HTR-8/SVneo (cell line): ENCODE data around the gene SLC6A20.
"Not testable (repeated sequence)": the region's sequence is repeated elsewhere in the genome, so short reads cannot be mapped to it uniquely, and the experiment has no call there.

Source experiments
- DNase-seq: peaks from one replicate; pipeline ENCODE4 v3.0.0; 2011; ENCODE audit warnings: low spot score, mixed read lengths; ENCODE audit not compliant: insufficient read length
- FAIRE-seq: peaks from 2 replicates; lab custom pipeline; 2011; peaks lifted over from hg19 to GRCh38; lab: Jason Lieb, UNC

The SLC6A20 gene

DNA sequence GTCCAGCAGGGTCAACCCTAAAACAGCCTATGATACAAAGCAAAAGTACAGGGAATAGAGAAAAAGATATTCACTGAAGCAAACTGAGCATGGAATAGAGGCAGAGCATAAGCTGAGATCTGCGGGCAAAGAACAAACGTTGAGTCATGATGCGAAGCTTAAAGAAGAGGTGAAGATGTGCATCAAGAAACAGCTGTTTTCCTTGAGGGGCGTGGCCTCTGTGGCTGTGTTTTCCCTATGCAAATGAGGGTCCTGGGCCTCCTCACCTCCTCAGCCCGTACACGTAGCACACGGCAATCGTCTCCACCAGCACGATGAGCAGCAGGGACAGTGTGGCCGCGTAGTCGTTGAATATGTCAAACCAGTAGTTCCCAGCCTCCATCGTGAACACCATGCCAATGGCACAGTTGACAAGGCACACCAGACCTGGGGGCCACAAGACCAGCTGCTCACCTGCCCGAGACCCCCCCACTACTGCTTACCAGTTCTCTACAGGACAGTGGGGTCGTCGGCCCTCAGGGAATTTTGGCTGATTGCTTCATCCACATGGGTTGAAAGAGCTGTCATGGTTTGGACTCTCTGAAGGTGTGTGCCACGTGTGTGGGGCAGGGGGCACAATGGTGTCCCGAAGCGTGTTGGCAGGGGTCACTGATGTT, 33.6 kb downstream of the SLC6A20 start:
- peak; percentile 51 for FAIRE-seq
- no peak for DNase-seq

DNA sequence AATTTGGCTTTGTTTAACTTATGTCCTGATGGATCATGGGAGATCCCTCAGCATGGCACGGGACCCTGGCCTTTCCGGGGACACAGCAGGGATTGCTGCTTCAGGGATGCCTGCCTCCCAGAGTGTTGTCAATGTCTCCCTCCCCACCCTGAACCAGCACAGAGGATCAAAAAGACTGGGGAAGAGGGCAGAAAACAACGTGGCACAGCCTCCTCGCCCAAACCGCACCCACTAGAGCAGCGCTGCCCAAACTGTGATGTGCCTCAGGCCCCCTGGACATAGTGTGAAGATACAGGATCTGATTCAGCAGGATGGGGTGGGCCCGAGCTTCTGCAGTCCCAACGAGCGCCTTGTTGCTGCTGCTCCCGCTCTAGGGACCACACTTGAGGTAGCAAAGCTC, 34.5 kb downstream of the SLC6A20 start:
- FAIRE-seq (no peak), DNase-seq (no peak)

- FAIRE-seq (peak; percentile 31), DNase-seq (peak; percentile 83)
These were observed 35.2 kb downstream of the SLC6A20 start for GRCh38 chr3:45760878-45761711.

GRCh38 chr3:45759851-45760250, 36.5 kb downstream of the SLC6A20 start:
- no peak for FAIRE-seq

GRCh38 chr3:45758871-45759270, 37.5 kb downstream of the SLC6A20 start:
- DNase-seq: no peak
- FAIRE-seq: no peak

More at GRCh38 chr3:45759851-45760250, 36.5 kb downstream of the SLC6A20 start:
- no peak for DNase-seq

DNA sequence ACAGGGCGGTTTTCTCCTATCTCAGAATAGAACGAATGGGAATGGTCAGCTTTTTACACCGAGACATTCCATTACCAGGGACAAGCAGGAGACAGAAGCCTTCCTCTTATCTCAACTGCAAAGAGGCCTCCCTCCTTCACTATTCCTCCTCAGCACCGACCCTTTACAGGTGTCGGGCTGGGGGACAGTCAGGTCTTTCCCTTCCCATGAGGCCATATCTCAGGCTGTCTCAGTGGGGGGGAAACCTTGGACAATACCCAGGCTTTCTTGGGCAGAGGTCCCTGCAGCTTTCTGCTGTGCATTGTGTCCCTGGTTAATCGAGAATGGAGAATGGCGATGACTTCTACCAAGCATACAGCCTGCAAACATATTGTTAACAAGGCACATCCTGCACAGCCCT, 39.2 kb downstream of the SLC6A20 start:
- DNase-seq, FAIRE-seq: not testable (repeated sequence)

DNA sequence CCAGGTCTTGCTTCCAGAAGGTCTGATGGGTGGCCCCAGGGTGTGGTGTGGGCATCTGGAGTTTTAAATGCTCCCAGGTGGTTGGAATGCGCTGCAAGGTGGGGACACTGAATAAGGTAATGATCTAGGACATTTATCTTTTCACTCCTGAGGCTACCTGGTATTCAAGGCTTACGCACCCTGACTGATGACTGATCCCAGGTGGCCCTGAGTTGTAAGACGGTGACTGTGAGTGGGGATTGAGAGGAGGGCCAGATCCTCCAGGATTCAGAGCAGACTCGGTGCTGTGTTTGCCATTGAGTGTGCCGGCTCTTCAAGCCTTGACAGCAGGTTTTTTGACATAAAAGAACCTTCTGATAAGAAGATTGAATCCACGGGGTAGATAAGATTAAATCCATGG, 40.3 kb downstream of the SLC6A20 start:
- DNase-seq (no peak), FAIRE-seq (no peak)

DNA sequence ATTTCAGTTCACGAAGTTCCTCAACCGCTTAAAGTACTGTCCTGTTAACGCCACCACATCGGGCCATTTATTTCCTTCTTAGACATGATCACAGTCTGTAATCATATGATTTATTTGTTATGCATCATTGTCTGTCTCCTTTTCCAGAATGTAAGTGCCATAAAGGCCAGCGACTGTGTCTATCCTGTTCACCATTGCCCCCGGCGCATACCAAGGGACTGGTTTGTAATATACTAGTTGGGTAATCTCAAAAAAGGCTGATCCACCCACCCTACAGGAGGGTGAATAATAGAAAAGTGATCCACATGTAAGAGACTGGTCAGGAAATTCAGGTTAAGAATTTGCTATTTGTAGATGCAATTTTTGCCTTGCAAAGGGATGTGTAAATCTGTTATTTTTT, 41.9 kb downstream of the SLC6A20 start:
- DNase-seq (no peak), FAIRE-seq (no peak)

DNA sequence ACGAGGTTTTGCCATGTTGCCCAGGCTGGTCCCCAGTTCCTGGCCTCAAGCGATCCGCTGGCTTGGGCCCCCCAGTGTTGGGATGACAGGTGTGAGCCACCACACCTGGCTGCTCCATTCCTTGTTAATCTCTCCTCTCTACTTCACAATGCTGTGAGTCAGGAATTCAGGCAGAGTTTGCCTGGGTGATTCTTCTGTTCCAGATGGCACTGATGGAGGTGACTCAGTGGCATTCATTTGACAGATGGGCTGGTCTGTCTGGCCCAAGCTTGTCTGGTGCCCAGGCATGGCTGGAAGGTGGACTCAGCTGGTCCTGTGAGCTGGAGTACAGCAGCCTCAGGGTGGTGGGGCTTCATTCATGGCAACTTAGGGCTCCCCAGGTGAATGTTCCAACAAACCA, 43.2 kb downstream of the SLC6A20 start:
- no peak for DNase-seq

DNA sequence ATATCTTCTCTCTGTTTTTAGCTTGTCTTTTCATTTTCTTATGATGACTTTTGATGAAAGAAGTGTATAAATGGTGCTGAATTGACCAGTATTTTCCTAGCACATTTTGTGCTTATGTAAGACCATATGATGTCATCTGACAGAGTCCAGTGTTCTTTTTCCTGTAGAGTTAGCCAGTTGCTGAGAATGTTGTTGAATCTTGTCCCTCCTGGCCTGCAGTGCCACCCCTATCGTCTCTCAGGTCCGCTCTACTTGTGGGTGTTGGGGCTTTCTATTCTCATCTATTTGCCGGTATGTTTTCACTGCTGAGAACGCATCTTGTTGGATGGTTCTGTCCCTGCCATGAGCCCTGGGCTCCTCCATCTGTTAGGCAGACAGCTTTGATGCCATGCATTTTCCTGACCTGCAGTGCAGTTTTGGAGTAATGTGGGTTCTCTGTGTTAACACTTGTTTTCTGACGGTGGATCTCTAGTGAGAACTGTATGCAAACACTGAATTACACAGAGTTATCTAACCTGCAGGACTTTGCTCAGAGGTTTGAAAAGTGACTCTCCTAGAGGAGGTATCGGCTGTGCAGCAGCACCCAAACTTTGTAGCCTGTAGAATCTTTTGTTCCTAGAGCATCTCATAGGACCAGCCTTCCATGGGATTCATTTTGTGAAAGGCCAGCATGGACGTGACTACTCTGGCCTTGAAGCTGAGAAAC, 44.6 kb downstream of the SLC6A20 start:
- FAIRE-seq (no peak), DNase-seq (no peak)

More for the DNA sequence above, 43.2 kb downstream of the SLC6A20 start:
- FAIRE-seq: no peak

- FAIRE-seq (no peak), DNase-seq (no peak)
These were observed 46.5 kb downstream of the SLC6A20 start for GRCh38 chr3:45749880-45750279.

- DNase-seq, FAIRE-seq: not testable (repeated sequence)
These were observed 47.2 kb downstream of the SLC6A20 start for GRCh38 chr3:45749036-45749600.

DNA sequence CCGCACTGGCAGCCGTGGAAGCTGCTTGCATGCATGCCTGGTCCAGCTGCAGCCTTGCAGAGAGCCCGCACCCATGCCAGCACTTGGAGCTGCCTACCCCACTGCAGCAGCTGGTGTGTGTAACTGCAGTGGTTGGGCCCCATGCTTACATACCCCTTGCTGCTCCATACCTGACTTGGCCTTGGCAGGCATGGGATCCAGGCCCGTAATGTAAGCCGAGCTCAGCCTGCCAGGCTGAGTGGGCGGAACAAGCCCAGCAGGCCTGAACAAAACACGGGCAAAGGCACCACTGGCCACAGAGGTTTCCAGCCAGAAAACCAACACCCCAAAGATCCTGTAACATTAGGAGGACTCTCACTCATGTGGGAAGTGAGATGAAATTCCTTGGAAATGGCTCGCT, 48.3 kb downstream of the SLC6A20 start:
- DNase-seq (no peak), FAIRE-seq (no peak)

DNA sequence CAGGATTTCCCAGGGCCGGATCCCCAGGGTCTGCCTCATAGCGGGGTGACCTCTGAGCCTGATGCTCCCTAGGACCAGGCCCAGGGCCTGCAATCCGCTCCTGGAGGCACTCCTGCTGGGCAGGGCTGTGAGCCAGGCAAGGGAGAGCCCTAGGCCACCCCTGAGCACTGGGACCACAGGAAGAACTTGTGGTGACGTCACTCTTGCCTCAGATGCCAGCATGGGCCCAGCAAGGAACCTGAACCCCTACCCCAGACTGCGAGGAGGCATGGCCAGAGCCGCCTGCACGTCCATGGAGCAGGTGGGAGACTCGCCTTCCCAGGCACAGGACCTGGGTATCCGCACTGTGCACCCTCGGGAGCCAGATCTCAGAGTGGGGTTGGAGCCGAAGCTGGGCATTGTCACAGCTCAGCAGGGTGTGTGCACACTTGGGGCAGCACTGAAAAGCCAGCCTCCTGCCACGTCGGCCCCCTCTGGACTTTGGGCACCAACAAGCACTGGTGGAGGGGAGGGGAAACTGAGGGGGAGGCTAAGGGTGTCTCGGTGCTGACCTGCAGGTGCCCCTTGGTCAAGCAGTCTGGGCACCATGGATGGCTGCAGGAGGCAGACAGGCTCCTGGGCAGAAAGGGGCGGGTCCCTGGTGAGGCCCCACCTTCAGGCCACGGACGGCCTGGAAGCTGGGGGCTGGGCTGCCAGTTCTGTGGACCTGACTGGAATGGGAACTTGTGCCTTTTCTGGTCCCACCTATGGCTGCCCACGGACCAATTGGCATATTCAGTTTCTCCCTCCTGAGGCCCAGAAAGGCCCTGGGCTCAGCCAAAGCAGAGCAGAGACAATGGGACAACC, 49.3 kb downstream of the SLC6A20 start:
- no peak for FAIRE-seq
- no peak for DNase-seq

GRCh38 chr3:45746165-45746776, 50.1 kb downstream of the SLC6A20 start:
- FAIRE-seq: no peak
- DNase-seq: no peak

DNA sequence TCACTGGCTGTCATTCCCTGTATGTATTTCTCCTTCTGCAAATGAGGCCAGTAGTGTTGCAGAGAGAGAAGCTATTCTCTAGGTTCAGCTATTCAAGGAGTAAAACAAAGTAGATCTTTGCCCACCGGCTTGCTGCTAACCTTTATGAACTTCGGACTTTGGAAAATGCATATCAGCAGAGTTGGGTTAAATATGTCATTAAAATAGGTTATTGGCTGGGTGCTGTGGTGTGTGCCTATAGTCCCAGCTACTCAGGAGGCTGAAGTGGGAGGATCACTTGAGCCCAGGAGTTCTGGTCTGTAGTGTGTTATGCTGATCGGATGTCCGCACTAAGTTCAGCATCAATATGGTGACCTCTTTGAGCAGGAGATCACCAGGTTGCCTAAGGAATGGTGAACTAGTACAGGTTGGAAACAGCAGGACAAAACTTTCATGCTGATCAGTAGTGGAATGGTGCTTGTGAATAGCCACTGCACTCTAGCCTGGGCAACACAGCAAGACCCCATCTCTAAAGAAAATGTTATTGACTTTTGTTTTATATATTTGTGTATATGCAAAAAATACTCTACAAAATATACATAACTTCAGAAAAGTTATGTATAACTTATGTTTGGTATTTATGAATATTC, 53.8 kb downstream of the SLC6A20 start:
- FAIRE-seq (no peak), DNase-seq (no peak)

DNA sequence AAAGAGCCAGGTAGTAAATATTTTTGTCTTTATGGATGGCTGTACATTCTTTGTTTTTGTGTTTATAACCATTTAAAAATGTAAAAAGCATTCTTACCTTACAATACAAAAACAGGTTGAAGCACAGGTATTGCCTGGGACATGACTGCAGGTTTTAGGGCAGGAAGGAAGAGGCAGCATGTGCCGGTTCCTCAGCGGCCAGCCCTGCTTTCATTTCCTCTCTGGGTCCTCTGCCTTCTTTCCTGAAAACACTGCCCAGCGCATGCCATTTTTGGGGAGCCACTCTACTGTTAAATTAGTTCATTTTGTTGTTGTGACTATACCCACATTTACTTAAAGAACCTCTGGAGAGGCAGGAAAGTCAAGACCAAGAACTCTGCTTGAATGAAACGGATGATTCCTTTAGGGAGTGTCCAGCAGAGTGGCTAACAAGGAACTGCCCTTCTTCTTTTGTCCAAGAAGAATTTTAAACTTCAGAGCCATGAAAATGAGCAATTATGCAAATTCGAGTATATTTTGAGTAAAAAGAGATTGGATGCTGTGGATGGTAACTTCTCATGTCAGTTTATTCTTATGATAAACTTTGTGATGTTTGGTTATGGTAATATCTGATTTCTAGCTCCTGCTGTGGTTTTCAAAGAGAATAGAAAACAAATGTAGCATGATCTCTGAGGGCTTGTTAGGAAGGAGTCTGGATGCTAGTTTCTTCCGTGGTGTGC, 54.4 kb downstream of the SLC6A20 start:
- DNase-seq (no peak), FAIRE-seq (no peak)

DNA sequence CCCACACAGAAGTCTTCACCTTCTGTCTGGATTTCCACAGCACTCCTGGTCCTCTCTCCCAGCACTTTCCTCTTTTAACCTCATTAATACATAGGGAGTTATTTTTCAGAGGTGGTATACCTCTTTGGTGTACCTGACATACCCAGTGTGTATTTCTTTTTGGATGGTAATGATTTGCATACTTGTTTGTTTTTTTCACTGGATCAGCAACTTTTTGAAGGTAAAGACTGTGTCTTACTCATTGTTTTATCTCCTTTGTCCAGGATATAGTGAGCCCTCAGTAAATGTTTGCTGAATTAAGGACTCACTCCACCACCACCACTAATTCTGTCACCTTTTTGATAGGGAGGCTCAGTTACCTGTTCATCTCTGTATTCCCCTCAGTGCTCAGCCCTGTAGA, 55.1 kb downstream of the SLC6A20 start:
- DNase-seq (no peak), FAIRE-seq (no peak)
